Stimulated activated CD4-positive, alpha-beta T cell treated with anti-CD3 and anti-CD28 coated beads, Interleukin-4, amount 100 ng/mL, for 24 hours (primary cell): Measurements from ENCODE around the gene PRG2.

Experiments used
- DNase-seq: peaks from one replicate; pipeline ENCODE4 v3.0.0-alpha.2; 2020

Gene PRG2

GRCh38 chr11:57394203-57394965 lies 3.9 kb upstream of the PRG2 start:
- DNase-seq: no peak

GRCh38 chr11:57392763-57393105 lies 2.3 kb upstream of the PRG2 start:
- no peak for DNase-seq

- DNase-seq: no peak
These were observed 1.8 kb upstream of the PRG2 start for GRCh38 chr11:57392066-57392762.

GRCh38 chr11:57391539-57391938 lies 1.1 kb upstream of the PRG2 start:
- DNase-seq: no peak

GRCh38 chr11:57391111-57391510 lies 661 bp upstream of the PRG2 start:
- no peak for DNase-seq

- no peak for DNase-seq
These were observed 3.0 kb downstream of the PRG2 start for GRCh38 chr11:57387289-57388030.

GRCh38 chr11:57386178-57386940 lies 4.1 kb downstream of the PRG2 start:
- no peak for DNase-seq

GRCh38 chr11:57380975-57381374 lies 9.5 kb downstream of the PRG2 start, which contains the start of gene PRG3:
Gene PRG3, minus strand, starts transcription at chr11:57381150. Its CDS starts 442 bp downstream, at chr11:57380708.
- DNase-seq: no peak

- DNase-seq: no peak
These were observed 10.7 kb downstream of the PRG2 start for GRCh38 chr11:57379732-57380131.

GRCh38 chr11:57378186-57378585 lies 12.3 kb downstream of the PRG2 start:
- no peak for DNase-seq

- no peak for DNase-seq
These were observed 13.3 kb downstream of the PRG2 start for GRCh38 chr11:57377107-57377506.

GRCh38 chr11:57376095-57377090 lies 14.1 kb downstream of the PRG2 start:
- DNase-seq: no peak

- DNase-seq: no peak
These were observed 15.0 kb downstream of the PRG2 start for GRCh38 chr11:57375490-57375889.

- DNase-seq: no peak
These were observed 15.5 kb downstream of the PRG2 start for GRCh38 chr11:57374966-57375365.

GRCh38 chr11:57373146-57373545 lies 17.3 kb downstream of the PRG2 start:
- DNase-seq: no peak

GRCh38 chr11:57370941-57371340 lies 19.5 kb downstream of the PRG2 start:
- no peak for DNase-seq

- no peak for DNase-seq
These were observed 20.2 kb downstream of the PRG2 start for GRCh38 chr11:57370251-57370650.

- DNase-seq: no peak
These were observed 21.6 kb downstream of the PRG2 start for GRCh38 chr11:57368845-57369232.

- DNase-seq: no peak
These were observed 22.2 kb downstream of the PRG2 start for GRCh38 chr11:57368106-57368844.

GRCh38 chr11:57364851-57365660 lies 25.4 kb downstream of the PRG2 start:
- DNase-seq: no peak
